Tibial nerve (tissue), 3 donors: Measurements from ENCODE around the gene FGD2.

Experiments
- CTCF ChIP-seq, 5 experiments: fragments of 200-600 bp in 3 of 5; fragments of 450-650 bp in 2 of 5; sonication (generic) in 3 of 5; IDR thresholded peaks; one replicate each; pipeline ENCODE4 v1.5.1; 2016 to 2019; ENCODE audit warnings: antibody characterized with exemption in 5 of 5, mild to moderate bottlenecking in 3 of 5, moderate library complexity in 2 of 5
- POLR2A ChIP-seq, 2 donors: fragments of 450-650 bp; IDR thresholded peaks; one replicate each; pipeline ENCODE4 v1.6.1; 2017; ENCODE audit warnings: antibody characterized with exemption in 2 of 2, mild to moderate bottlenecking in 2 of 2, moderate library complexity in 2 of 2

- no peak for TF ChIP-seq POLR2A (IDR thresholded peaks at IDR 0.05)
- no peak for TF ChIP-seq CTCF (IDR thresholded peaks at IDR 0.05)
Observed at GRCh38 chr6:37042150-37042549, 36.7 kb downstream of the FGD2 start.
